ENCODE data around the gene GHR.

The GHR gene

GRCh38 chr5:42400474-42400873 lies 22.8 kb upstream of the GHR start:
- no peak for TF ChIP-seq ISL1 (CRISPR knock-in tag; IDR thresholded peaks at IDR 0.05)
- TF ChIP-seq ZNF565 (CRISPR knock-in tag; conservative IDR thresholded peaks at IDR 0.05; ENCODE audit: low read depth): no peak
- TF ChIP-seq PPARA (CRISPR knock-in tag; IDR thresholded peaks at IDR 0.05; ENCODE audit: borderline replicate concordance): no peak
- no peak for TF ChIP-seq CSDC2 (CRISPR knock-in tag; IDR thresholded peaks at IDR 0.05)
- TF ChIP-seq CSRNP3 (CRISPR knock-in tag; IDR thresholded peaks at IDR 0.05): no peak
- TF ChIP-seq TCF4 (CRISPR knock-in tag; IDR thresholded peaks at IDR 0.05; ENCODE audit: borderline replicate concordance): no peak
- no peak for TF ChIP-seq GLIS3 (CRISPR knock-in tag; IDR thresholded peaks at IDR 0.05)
- TF ChIP-seq ZFP3 (CRISPR knock-in tag; IDR thresholded peaks at IDR 0.05): no peak
- ATAC-seq: no peak

GRCh38 chr5:42403236-42403635 lies 20.0 kb upstream of the GHR start:
- no peak for ATAC-seq
- TF ChIP-seq TSHZ2 (CRISPR knock-in tag; IDR thresholded peaks at IDR 0.05) (no peak), ESRRG (CRISPR knock-in tag; IDR thresholded peaks at IDR 0.05) (no peak), SNAI2 (CRISPR knock-in tag; IDR thresholded peaks at IDR 0.05) (no peak), TCF4 (CRISPR knock-in tag; IDR thresholded peaks at IDR 0.05; ENCODE audit: borderline replicate concordance) (no peak), OSR1 (CRISPR knock-in tag; IDR thresholded peaks at IDR 0.05) (no peak), ISL1 (CRISPR knock-in tag; IDR thresholded peaks at IDR 0.05) (no peak), CSDC2 (CRISPR knock-in tag; IDR thresholded peaks at IDR 0.05) (no peak), CSRNP3 (CRISPR knock-in tag; IDR thresholded peaks at IDR 0.05) (no peak), PATZ1 (CRISPR knock-in tag; IDR thresholded peaks at IDR 0.05; ENCODE audit: borderline replicate concordance) (no peak), ZFP3 (CRISPR knock-in tag; IDR thresholded peaks at IDR 0.05) (no peak), POU6F1 (CRISPR knock-in tag; IDR thresholded peaks at IDR 0.05; ENCODE audit: borderline replicate concordance, low read depth) (no peak)

- ATAC-seq: no peak
- TF ChIP-seq PPARA (CRISPR knock-in tag; IDR thresholded peaks at IDR 0.05; ENCODE audit: borderline replicate concordance) (no peak), ZNF565 (CRISPR knock-in tag; conservative IDR thresholded peaks at IDR 0.05; ENCODE audit: low read depth) (no peak), ZC3H10 (CRISPR knock-in tag; IDR thresholded peaks at IDR 0.05) (no peak), PATZ1 (CRISPR knock-in tag; IDR thresholded peaks at IDR 0.05; ENCODE audit: borderline replicate concordance) (no peak), TOX (CRISPR knock-in tag; IDR thresholded peaks at IDR 0.05; ENCODE audit: borderline replicate concordance) (no peak), CSRNP3 (CRISPR knock-in tag; IDR thresholded peaks at IDR 0.05) (no peak), GLIS3 (CRISPR knock-in tag; IDR thresholded peaks at IDR 0.05) (no peak), POU6F1 (CRISPR knock-in tag; IDR thresholded peaks at IDR 0.05; ENCODE audit: borderline replicate concordance, low read depth) (no peak), CREB5 (CRISPR knock-in tag; IDR thresholded peaks at IDR 0.05; ENCODE audit: low read depth) (no peak)
Observed at GRCh38 chr5:42404366-42404765, 18.9 kb upstream of the GHR start.
